SW480 (cell line): ENCODE results near the gene SAMD4A.

ENCODE experiments used
- DNase-seq: peaks from one replicate; pipeline ENCODE4 v3.0.0-alpha.2; 2016; ENCODE audit warnings: low spot score

The SAMD4A gene

GRCh38 chr14:54805445-54806322 lies 238.8 kb downstream of the SAMD4A start:
- DNase-seq, result peak; percentile 68

- DNase-seq, result no peak
Measured at GRCh38 chr14:54806616-54807015, 239.7 kb downstream of the SAMD4A start.

- DNase-seq, result no peak
Measured at GRCh38 chr14:54807428-54807827, 240.5 kb downstream of the SAMD4A start.

- no peak for DNase-seq
Measured at GRCh38 chr14:54807881-54808280, 241.0 kb downstream of the SAMD4A start.

GRCh38 chr14:54808326-54809161 lies 241.6 kb downstream of the SAMD4A start:
- no peak for DNase-seq

- no peak for DNase-seq
Measured at GRCh38 chr14:54809767-54810166, 242.8 kb downstream of the SAMD4A start.

GRCh38 chr14:54812617-54813016 lies 245.7 kb downstream of the SAMD4A start:
- no peak for DNase-seq

GRCh38 chr14:54813081-54813480 lies 246.2 kb downstream of the SAMD4A start:
- DNase-seq, result no peak

- peak; percentile 14 for DNase-seq
Measured at GRCh38 chr14:54814076-54814475, 247.1 kb downstream of the SAMD4A start.

GRCh38 chr14:54815016-54815415 lies 248.1 kb downstream of the SAMD4A start:
- peak; percentile 31 for DNase-seq

GRCh38 chr14:54815515-54815914 lies 248.6 kb downstream of the SAMD4A start:
- no peak for DNase-seq

GRCh38 chr14:54816450-54816849 lies 249.5 kb downstream of the SAMD4A start:
- DNase-seq, result no peak

- no peak for DNase-seq
Measured at GRCh38 chr14:54817506-54817905, 250.6 kb downstream of the SAMD4A start.

GRCh38 chr14:54818201-54819133 lies 251.5 kb downstream of the SAMD4A start:
- DNase-seq, result peak; percentile 73

GRCh38 chr14:54822685-54823084 lies 255.8 kb downstream of the SAMD4A start:
- DNase-seq, result no peak

- no peak for DNase-seq
Measured at GRCh38 chr14:54823757-54824549, 257.0 kb downstream of the SAMD4A start.

- DNase-seq, result no peak
Measured at GRCh38 chr14:54828037-54828436, 261.1 kb downstream of the SAMD4A start.

GRCh38 chr14:54829486-54830224 lies 262.7 kb downstream of the SAMD4A start:
- DNase-seq, result no peak

GRCh38 chr14:54830650-54831049 lies 263.7 kb downstream of the SAMD4A start:
- DNase-seq, result no peak

GRCh38 chr14:54834081-54834480 lies 267.2 kb downstream of the SAMD4A start:
- DNase-seq, result no peak
